Prostate gland (tissue), 2 donors: Measurements from ENCODE around the gene PPIB.

Source experiments
- POLR2AphosphoS5 ChIP-seq: sonication (generic); formaldehyde crosslinking; IDR thresholded peaks from one replicate; pipeline ENCODE4 v1.6.1; 2017; ENCODE audit warnings: antibody characterized with exemption
- TF ChIP-seq, protein P1 (sequence below), 4 experiments: fragments of 200-600 bp in 2 of 4; fragments of 450-650 bp in 2 of 4; sonication (generic) in 2 of 4; IDR thresholded peaks; 1 replicate in 3 of 4; 2 replicates in 1 of 4; pipeline ENCODE4 v1.5.1; 2016 to 2019; ENCODE audit warnings: antibody characterized with exemption in 4 of 4, mild to moderate bottlenecking in 2 of 4, moderate library complexity in 2 of 4

DNA sequence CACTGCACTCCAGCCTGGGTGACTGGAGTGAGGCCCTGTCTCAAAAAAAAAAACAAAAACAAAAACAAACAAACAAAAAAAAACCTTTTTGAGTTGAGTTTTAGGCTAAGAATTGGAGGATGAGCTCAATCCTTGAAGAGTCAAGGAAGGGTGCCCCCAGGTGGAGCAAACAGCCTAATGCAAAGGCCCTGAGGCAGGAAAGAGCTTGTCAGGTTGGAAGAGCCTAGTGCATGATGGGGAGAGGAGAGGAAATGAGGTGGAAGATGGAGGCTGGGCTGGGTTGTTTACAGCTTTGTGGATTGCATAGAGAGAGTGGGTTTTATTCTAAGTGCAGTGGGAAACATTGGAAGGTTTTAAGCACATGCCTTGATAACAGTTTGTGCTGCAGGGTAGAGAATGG lies 13.4 kb downstream of the PPIB start:
- TF ChIP-seq, protein P1, sequence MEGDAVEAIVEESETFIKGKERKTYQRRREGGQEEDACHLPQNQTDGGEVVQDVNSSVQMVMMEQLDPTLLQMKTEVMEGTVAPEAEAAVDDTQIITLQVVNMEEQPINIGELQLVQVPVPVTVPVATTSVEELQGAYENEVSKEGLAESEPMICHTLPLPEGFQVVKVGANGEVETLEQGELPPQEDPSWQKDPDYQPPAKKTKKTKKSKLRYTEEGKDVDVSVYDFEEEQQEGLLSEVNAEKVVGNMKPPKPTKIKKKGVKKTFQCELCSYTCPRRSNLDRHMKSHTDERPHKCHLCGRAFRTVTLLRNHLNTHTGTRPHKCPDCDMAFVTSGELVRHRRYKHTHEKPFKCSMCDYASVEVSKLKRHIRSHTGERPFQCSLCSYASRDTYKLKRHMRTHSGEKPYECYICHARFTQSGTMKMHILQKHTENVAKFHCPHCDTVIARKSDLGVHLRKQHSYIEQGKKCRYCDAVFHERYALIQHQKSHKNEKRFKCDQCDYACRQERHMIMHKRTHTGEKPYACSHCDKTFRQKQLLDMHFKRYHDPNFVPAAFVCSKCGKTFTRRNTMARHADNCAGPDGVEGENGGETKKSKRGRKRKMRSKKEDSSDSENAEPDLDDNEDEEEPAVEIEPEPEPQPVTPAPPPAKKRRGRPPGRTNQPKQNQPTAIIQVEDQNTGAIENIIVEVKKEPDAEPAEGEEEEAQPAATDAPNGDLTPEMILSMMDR (IDR thresholded peaks at IDR 0.05), result no peak
- no peak for TF ChIP-seq POLR2AphosphoS5
